GM13976 (cell line): ENCODE results near the gene IQSEC3.

ENCODE experiments used
- DNase-seq: peaks from one replicate; pipeline ENCODE4 v3.0.0; 2012; ENCODE audit warnings: low spot score
- CTCF ChIP-seq: IDR thresholded peaks from 2 replicates; pipeline ENCODE4 v1.5.1; 2012; ENCODE audit warnings: borderline replicate concordance, mild to moderate bottlenecking; ENCODE audit not compliant: insufficient read depth; ENCODE audit errors: extremely low read depth, missing control alignments, control extremely low read depth
- in situ Hi-C: fragments of 300-500 bp; cut with MboI; formaldehyde crosslinking; loops from one replicate; pipeline ENCODE4 v1.12.0; 2022; ENCODE audit warnings: low sequenced_read_pairs, mixed read lengths, inconsistent platforms; ENCODE audit not compliant: unreplicated experiment

Gene IQSEC3

GRCh38 chr12:162467-163307, 96.1 kb downstream of the IQSEC3 start:
- in situ Hi-C loops: no loop called here
- no peak for TF ChIP-seq CTCF
- no peak for DNase-seq

- DNase-seq: no peak
- in situ Hi-C loops: no loop called here
- TF ChIP-seq CTCF: no peak
These were observed 96.9 kb downstream of the IQSEC3 start for GRCh38 chr12:163406-163986.

GRCh38 chr12:164207-164606, 97.6 kb downstream of the IQSEC3 start:
- TF ChIP-seq CTCF: no peak
- DNase-seq: no peak
- in situ Hi-C loops: no loop called here

GRCh38 chr12:165862-166368, 99.3 kb downstream of the IQSEC3 start:
- no peak for TF ChIP-seq CTCF
- in situ Hi-C loops: no loop called here
- no peak for DNase-seq

GRCh38 chr12:166425-167075, 100.0 kb downstream of the IQSEC3 start:
- TF ChIP-seq CTCF: no peak
- in situ Hi-C loops: no loop called here
- DNase-seq: no peak

GRCh38 chr12:167959-168600, 101.5 kb downstream of the IQSEC3 start:
- in situ Hi-C loops: no loop called here
- DNase-seq: no peak

More at GRCh38 chr12:167959-168600, 101.5 kb downstream of the IQSEC3 start:
- no peak for TF ChIP-seq CTCF
